Measurements from ENCODE around the gene ASPRV1.
"Not testable (repeated sequence)": the region's sequence is repeated elsewhere in the genome, so short reads cannot be mapped to it uniquely, and the experiment has no call there.

The ASPRV1 gene

GRCh38 chr2:69962986-69963730 lies 1.7 kb upstream of the ASPRV1 start:
- in situ Hi-C loops (cut with MboI; ENCODE audit: low sequenced_read_pairs), result no loop called here

DNA sequence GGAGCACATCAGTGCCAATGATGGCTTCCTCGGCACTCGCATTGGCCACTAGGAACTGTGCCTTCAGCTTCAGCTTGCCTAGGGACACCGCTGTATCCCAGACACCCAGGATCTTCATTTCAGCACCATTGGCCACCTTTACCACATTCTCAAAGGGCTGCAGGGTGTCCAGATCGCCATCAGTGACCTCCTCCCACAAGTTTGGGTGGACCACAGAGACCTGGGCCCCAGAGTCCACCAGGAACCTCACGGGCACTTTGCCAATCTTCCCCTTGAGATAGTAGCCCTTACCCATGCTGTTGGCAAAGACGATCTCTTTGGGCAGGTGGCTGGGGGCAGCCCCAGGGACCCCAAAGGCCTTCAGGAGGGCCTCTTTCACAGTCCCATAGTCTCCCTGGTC lies 610 bp downstream of the ASPRV1 start:
- in situ Hi-C loops (cut with MboI; ENCODE audit: low sequenced_read_pairs), result no loop called here

DNA sequence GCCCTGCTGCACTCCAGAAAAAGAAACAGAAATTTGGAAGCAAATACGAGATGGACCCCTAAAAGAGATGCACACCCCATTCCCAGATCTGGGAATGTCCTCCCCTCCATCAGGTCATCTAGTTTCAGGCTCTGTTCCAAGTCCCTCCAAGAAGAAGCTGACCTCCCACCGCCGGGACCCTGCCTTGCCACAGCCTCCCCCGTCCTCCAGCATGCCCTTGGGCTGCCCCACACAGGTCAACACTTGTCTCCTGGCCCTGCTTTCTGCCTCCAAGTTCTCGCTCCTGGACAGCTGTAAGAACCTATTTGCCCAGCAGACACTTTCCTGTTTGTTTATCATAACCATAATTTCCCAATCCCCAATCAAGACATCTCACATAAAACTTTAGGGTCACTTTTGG lies 2.0 kb downstream of the ASPRV1 start:
- in situ Hi-C loops (cut with MboI; ENCODE audit: low sequenced_read_pairs), result no loop called here

DNA sequence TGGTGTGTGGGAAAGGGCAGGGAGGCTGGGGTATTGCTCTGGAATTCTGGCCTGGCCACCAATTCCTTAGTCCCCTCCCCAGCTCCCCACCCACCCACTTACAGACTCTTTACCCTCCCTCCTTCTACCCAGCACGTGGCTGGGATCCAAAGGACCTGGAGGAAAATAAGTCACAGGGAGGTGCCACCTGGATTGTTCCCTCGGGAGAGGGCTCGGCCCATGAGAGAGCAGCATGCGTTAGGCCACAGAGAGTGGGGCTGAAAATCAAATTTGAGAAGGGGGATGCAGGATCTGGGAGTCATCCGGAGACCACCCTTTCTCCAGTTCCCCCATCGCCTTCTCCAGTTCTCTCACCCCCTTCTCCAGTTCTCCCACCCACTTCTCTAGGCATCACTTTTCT lies 3.0 kb downstream of the ASPRV1 start:
- in situ Hi-C loops (cut with MboI; ENCODE audit: low sequenced_read_pairs), result no loop called here

- in situ Hi-C loops (cut with MboI; ENCODE audit: low sequenced_read_pairs), result no loop called here
Observed at GRCh38 chr2:69957965-69958364, 3.5 kb downstream of the ASPRV1 start.

DNA sequence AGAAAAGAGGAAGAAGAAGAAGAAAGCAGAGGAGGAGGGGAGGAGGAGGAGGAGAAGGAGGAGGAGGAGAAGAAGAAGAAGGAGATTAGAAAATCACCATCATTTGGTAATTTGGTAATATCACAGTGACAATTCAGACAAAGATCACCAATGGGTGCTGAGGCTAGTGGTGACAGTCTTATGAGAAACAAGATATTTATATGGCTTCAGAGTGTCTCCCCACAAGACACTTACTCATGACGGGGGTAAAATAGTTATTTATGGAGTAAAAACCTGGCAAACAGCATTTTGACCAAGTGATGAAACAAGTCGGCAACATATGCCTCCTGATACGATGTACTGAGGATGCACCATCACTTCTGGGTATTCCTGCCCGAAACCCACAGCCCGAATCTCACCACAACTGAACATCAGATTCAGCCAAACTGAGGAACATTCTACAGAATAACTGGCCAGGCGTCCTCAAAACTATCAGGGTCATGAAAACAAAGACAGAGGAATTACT lies 4.9 kb downstream of the ASPRV1 start:
- in situ Hi-C loops (cut with MboI; ENCODE audit: low sequenced_read_pairs), result no loop called here

DNA sequence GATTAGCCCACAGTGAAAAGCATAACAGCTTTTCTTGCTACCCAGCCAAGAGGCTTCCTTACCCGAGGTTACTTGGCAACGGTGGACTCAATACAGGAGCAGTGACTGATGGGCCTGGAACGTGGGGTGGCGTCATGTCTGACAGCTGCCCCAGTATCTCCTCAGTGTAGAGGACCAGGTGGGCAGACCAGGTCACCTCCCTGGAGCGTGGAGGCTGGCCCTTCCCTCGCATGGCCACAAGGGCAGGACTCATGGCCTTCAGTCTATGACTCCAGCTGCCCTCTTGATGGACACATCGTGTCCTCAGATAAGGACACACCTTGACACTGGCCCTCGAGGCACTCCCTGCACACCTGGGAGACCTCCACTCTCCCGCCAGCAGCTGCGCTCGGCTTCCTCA lies 6.4 kb downstream of the ASPRV1 start:
- in situ Hi-C loops (cut with MboI; ENCODE audit: low sequenced_read_pairs), result no loop called here

DNA sequence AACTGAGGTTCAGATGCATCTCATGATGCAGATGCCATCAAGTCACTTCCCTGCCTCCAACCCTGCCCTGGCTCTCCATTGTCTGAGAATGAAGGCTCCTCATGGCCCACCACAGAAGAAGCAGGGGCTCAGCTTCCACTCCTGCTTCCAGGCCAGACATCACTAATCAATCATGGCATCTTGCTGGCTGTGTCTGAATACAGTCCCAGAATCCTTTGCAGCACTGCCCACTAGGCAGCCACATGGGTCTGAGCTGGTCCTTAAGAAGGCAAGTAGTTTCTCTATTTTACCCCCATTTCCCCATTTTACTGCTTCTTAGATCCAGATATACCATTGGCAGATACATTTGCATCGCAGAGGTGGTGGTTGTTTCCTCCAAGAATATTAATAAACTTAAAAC lies 7.3 kb downstream of the ASPRV1 start:
- in situ Hi-C loops (cut with MboI; ENCODE audit: low sequenced_read_pairs), result no loop called here

DNA sequence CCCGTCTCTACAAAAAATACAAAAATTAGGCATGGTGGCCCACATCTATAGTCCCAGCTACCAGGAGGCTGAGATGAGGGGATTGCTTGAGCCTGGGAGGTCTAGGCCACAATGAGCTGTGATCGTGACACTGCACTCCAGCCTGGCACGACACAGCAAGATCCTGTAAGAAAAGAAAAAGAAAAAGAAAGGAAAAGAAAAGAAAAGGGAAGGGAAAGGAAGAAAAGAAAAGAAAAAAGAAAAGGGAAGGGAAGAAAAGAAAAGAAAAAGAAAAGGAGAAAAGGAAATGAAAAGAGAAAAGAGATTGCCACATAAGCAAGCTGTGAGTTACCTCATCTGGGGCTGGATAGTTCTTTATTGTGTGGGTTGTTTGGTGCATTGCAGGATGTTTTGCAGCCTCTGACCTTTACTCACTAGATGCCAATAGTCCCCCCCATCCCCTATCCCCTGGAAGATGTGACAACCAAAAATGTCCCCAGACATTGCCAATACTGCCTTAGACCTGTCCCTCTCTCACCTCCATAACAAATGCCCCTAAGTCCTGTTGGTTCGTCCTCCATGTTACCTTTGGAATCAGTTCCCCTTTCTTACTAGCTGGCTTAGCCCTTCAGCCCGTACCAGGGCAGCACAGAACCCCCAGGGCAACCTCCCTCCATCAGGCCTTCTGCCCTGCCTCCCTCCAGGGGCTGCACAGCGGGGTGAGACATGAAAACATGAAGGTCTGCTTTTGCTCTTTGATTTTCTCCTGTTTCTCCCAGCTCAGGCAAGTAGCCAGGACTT lies 8.9 kb downstream of the ASPRV1 start:
- in situ Hi-C loops (cut with MboI; ENCODE audit: low sequenced_read_pairs), result no loop called here

DNA sequence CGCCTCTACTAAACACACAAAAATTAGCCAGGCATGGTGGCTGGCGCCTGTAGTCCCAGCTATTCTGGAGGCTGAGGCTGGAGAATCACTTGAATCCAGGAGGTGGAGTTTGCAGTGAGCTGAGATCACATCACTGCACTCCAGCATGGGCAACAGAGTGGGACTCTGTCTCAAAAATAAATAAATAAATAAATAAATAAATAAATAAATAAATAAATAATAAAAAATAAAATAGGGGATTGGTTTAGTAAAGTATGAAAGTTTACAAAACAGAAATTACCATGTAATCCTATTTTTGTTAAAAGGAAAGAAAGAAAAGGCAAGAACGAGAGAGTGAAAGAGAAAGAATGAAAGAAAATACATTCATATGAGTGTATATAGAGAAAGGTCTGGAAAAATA lies 10.8 kb downstream of the ASPRV1 start:
- in situ Hi-C loops (cut with MboI; ENCODE audit: low sequenced_read_pairs), result not testable (repeated sequence)

GRCh38 chr2:69950241-69950640 lies 11.2 kb downstream of the ASPRV1 start:
- in situ Hi-C loops (cut with MboI; ENCODE audit: low sequenced_read_pairs), result no loop called here

DNA sequence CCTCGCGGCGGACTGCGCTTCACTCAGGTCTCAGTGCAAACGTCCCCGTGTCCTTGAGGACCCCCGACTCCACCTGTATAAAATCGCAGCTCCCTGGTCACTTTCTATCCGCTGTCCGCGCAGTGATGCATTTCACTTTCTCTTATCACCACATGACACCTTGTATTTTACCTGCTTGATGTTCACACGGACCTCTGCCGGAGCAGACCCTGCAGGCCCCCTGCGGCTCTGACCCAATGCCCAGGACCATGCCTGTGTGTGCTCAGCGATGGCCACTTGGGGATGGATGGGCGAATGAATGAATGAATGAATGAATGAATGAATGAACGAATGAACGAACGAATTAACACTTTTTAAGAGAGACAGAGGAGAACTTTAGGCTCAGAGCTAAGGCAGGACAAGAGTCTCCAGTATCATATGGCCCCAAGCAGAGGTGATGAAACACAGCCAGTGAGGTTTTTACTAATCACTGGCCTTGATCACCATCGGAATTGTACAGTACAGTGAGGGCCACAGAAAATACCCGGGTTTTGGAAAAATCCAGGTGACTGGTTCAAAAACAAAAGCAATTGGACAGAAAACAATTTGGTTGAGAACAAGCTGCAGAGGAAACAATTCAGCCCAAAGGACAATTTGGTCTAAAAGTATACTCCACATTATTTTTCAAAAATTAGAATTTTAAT lies 12.3 kb downstream of the ASPRV1 start:
- in situ Hi-C loops (cut with MboI; ENCODE audit: low sequenced_read_pairs), result no loop called here

GRCh38 chr2:69948032-69948962 lies 13.1 kb downstream of the ASPRV1 start:
- in situ Hi-C loops (cut with MboI; ENCODE audit: low sequenced_read_pairs), result no loop called here

- in situ Hi-C loops (cut with MboI; ENCODE audit: low sequenced_read_pairs), result no loop called here
Observed at GRCh38 chr2:69947325-69947931, 14.0 kb downstream of the ASPRV1 start.

GRCh38 chr2:69946351-69947324 lies 14.8 kb downstream of the ASPRV1 start:
- in situ Hi-C loops (cut with MboI; ENCODE audit: low sequenced_read_pairs), result no loop called here

GRCh38 chr2:69945941-69946340 lies 15.5 kb downstream of the ASPRV1 start:
- in situ Hi-C loops (cut with MboI; ENCODE audit: low sequenced_read_pairs), result no loop called here

- in situ Hi-C loops (cut with MboI; ENCODE audit: low sequenced_read_pairs), result no loop called here
Observed at GRCh38 chr2:69945441-69945840, 16.0 kb downstream of the ASPRV1 start.

GRCh38 chr2:69944756-69945155 lies 16.7 kb downstream of the ASPRV1 start:
- in situ Hi-C loops (cut with MboI; ENCODE audit: low sequenced_read_pairs), result no loop called here

Data from HL-60/S4 treated with retinoic acid at 250 ng/mL for 4 days and 3 days (cell line).